PC-9 (cell line): Measurements from ENCODE around the gene PNKD. TPM values are rescaled to one million over a fixed set of nuclear protein-coding genes. Genes with fewer than 3 reads are reported as not detected.

ENCODE experiments used
- BruUV-seq: library from RNA; stranded (reverse); fragments of 400-500 nt; replicated peaks from 2 replicates; lab custom pipeline; 2021; lab: Mats Ljungman, UMichigan
- CTCF ChIA-PET: fragments of 300-600 bp; sonication (Branson Sonifier 250); formaldehyde crosslinking; loops from one replicate; lab custom pipeline; 2022; ENCODE audit warnings: antibody characterized with exemption; lab: Charles Lee
- POLR2A ChIA-PET: fragments of 300-600 bp; sonication (Branson Sonifier 250); formaldehyde crosslinking; loops from one replicate; lab custom pipeline; 2022; ENCODE audit warnings: antibody characterized with exemption; ENCODE audit not compliant: unreplicated experiment; lab: Charles Lee
- DNase-seq, 2 experiments: peaks; one replicate each; pipeline versions ENCODE4 v3.0.0 to v3.0.0-alpha.2; 2015 to 2022; ENCODE audit warnings: mixed read lengths in 1 of 2
- H2AFZ ChIP-seq: fragments of 200-600 bp; sonication (generic); 2 replicates; pipeline ENCODE4 v1.8.1; 2017; ENCODE audit warnings: antibody characterized with exemption
- H3F3A ChIP-seq: fragments of 200-600 bp; sonication (generic); 2 replicates; pipeline ENCODE4 v1.8.1; 2017; ENCODE audit warnings: antibody characterized with exemption, mild to moderate bottlenecking, low read depth; ENCODE audit not compliant: insufficient read depth
- H3K27ac ChIP-seq: fragments of 200-600 bp; sonication (generic); 2 replicates; pipeline ENCODE4 v1.6.1; 2016; ENCODE audit warnings: mixed run types
- H3K27me3 ChIP-seq: fragments of 200-600 bp; sonication (generic); 2 replicates; pipeline ENCODE4 v1.6.1; 2016; ENCODE audit warnings: low read depth, mixed run types; ENCODE audit not compliant: insufficient read depth
- H3K36me3 ChIP-seq: fragments of 200-600 bp; sonication (generic); 2 replicates; pipeline ENCODE4 v1.6.1; 2016; ENCODE audit warnings: low read depth, mixed run types
- H3K4me1 ChIP-seq: fragments of 200-600 bp; sonication (generic); replicated peaks from 2 replicates; pipeline ENCODE4 v1.6.1; 2016; ENCODE audit warnings: mixed run types; ENCODE audit not compliant: insufficient read depth
- H3K4me2 ChIP-seq: fragments of 200-600 bp; sonication (generic); 2 replicates; pipeline ENCODE4 v1.6.1; 2017; ENCODE audit warnings: mixed run types
- H3K4me3 ChIP-seq: fragments of 200-600 bp; sonication (generic); 2 replicates; pipeline ENCODE4 v1.6.1; 2016; ENCODE audit warnings: mixed run types
- H3K79me2 ChIP-seq: fragments of 200-600 bp; sonication (generic); 2 replicates; pipeline ENCODE4 v1.6.1; 2017; ENCODE audit warnings: low read depth, mixed run types
- H3K9me2 ChIP-seq: fragments of 200-600 bp; sonication (generic); 2 replicates; pipeline ENCODE4 v1.8.1; 2017; ENCODE audit warnings: mild to moderate bottlenecking; ENCODE audit not compliant: insufficient read depth
- H3K9me3 ChIP-seq: fragments of 200-600 bp; sonication (generic); 2 replicates; pipeline ENCODE4 v1.8.1; 2016; ENCODE audit warnings: low read depth; ENCODE audit not compliant: insufficient read depth
- H4K20me1 ChIP-seq: fragments of 200-600 bp; sonication (generic); 2 replicates; pipeline ENCODE4 v1.8.1; 2017; ENCODE audit not compliant: insufficient read depth
- CTCF ChIP-seq: fragments of 200-600 bp; sonication (generic); conservative IDR thresholded peaks from 2 replicates; pipeline ENCODE4 v1.6.1; 2017; ENCODE audit warnings: mixed run types, antibody characterized with exemption, mild to moderate bottlenecking, moderate library complexity
- EZH2 ChIP-seq: fragments of 200-600 bp; sonication (generic); IDR thresholded peaks from 2 replicates; pipeline ENCODE4 v1.8.0; 2017; ENCODE audit warnings: antibody characterized with exemption, low read depth
- intact Hi-C: fragments of 100-400 bp; cut with micrococcal nuclease; formaldehyde crosslinking; loops from one replicate; pipeline ENCODE4 v1.10.0; 2022; ENCODE audit not compliant: unreplicated experiment
- total RNA-seq: library from RNA; stranded (reverse); gene quantifications from 2 replicates; pipeline ENCODE4 v1.2.3, GENCODE V29; 2021

PNKD gene
- total RNA-seq, 1 experiment from 2014 or later: 102 TPM

GRCh38 chr2:218276986-218277755 lies 6.9 kb downstream of the PNKD start:
- H3K4me3 ChIP-seq: no peak overlapping the region
- BruUV-seq: no TSS peak
- no peak for DNase-seq
- peaks cover 39% of the 10 kb centered on the region for H3K4me1 ChIP-seq
- TF ChIP-seq EZH2 (no peak), CTCF (no peak; the same call in 1 of the 2 replicates)
- no peak overlapping the region for H3K4me2 ChIP-seq
- H3K27me3 ChIP-seq: no peaks in the 10 kb centered on the region
- H3F3A ChIP-seq: peaks cover 41% of the 10 kb centered on the region
- H3K9me3 ChIP-seq: no peaks in the 10 kb centered on the region
- H2AFZ ChIP-seq: no peak overlapping the region
- intact Hi-C loops: loop anchor here (10.0 kb wide), 1 partner anchor 378 kb away; the partner anchor contains the start of genes BCS1L and ZNF142
- no peaks in the 10 kb centered on the region for H4K20me1 ChIP-seq
- H3K27ac ChIP-seq: no peak overlapping the region
- no peaks in the 10 kb centered on the region for H3K9me2 ChIP-seq
- H3K79me2 ChIP-seq: peaks cover 36% of the 10 kb centered on the region
- POLR2A ChIA-PET: interaction anchor here (0.8 kb wide), 1 partner anchor 46 kb away, joined by 4 read pairs; no protein-coding TSS in a partner anchor
- CTCF ChIA-PET: no interaction called here
- H3K36me3 ChIP-seq: peaks cover 35% of the 10 kb centered on the region

- no peaks in the 10 kb centered on the region for H3K9me3 ChIP-seq
- TF ChIP-seq EZH2 (no peak), CTCF (no peak)
- no peak overlapping the region for H3K4me3 ChIP-seq
- no peaks in the 10 kb centered on the region for H4K20me1 ChIP-seq
- ChIA-PET POLR2A (no interaction called here), CTCF (no interaction called here)
- H3K27me3 ChIP-seq: no peaks in the 10 kb centered on the region
- no peak for DNase-seq
- BruUV-seq: no TSS peak
- intact Hi-C loops: loop anchor here (10.0 kb wide), 1 partner anchor 377 kb away; the partner anchor contains the start of genes BCS1L and ZNF142
- no peak overlapping the region for H3K27ac ChIP-seq
- no peaks in the 10 kb centered on the region for H3K9me2 ChIP-seq
- H3K79me2 ChIP-seq: peaks cover 36% of the 10 kb centered on the region
- H2AFZ ChIP-seq: no peak overlapping the region
- no peak overlapping the region for H3K4me2 ChIP-seq
- peaks cover 39% of the 10 kb centered on the region for H3K4me1 ChIP-seq
- peaks cover 35% of the 10 kb centered on the region for H3K36me3 ChIP-seq
- peaks cover 42% of the 10 kb centered on the region for H3F3A ChIP-seq
Observed at GRCh38 chr2:218277921-218278320, 7.6 kb downstream of the PNKD start.

- no TSS peak for BruUV-seq
- CTCF ChIA-PET: interaction anchor here (0.6 kb wide), 1 partner anchor 17 kb away, joined by 14 read pairs; no protein-coding TSS in a partner anchor
- Histone ChIP-seq H3K4me1 (peaks cover 39% of the 10 kb centered on the region), H3K79me2 (peaks cover 43% of the 10 kb centered on the region), H2AFZ (no peak overlapping the region), H3K27ac (no peak overlapping the region), H3K9me2 (no peaks in the 10 kb centered on the region), H3K27me3 (no peaks in the 10 kb centered on the region), H4K20me1 (no peaks in the 10 kb centered on the region), H3K36me3 (peaks cover 32% of the 10 kb centered on the region), H3F3A (peaks cover 42% of the 10 kb centered on the region), H3K9me3 (no peaks in the 10 kb centered on the region), H3K4me3 (no peak overlapping the region), H3K4me2 (no peak overlapping the region)
- TF ChIP-seq CTCF (no peak), EZH2 (no peak)
- POLR2A ChIA-PET: no interaction called here
- intact Hi-C loops: loop anchor here (10.0 kb wide), 1 partner anchor 376 kb away; the partner anchor contains the start of genes BCS1L and ZNF142
- no peak for DNase-seq
Observed at GRCh38 chr2:218278531-218279360, 8.4 kb downstream of the PNKD start.
